HG03135 (cell line): ENCODE results near the gene PBX4.
"Not testable (repeated sequence)": the region's sequence is repeated elsewhere in the genome, so short reads cannot be mapped to it uniquely, and the experiment has no call there.

Source experiments
- ATAC-seq: cut with Tn5 transposase; IDR thresholded peaks from one replicate; pipeline ENCODE4 v1.9.1; 2021; ENCODE audit warnings: mild to moderate bottlenecking, moderate library complexity; ENCODE audit not compliant: unreplicated experiment

Gene PBX4

GRCh38 chr19:19627621-19628500, 9.4 kb upstream of the PBX4 start, which contains the start of gene LPAR2:
TSS of gene LPAR2 (minus strand) at chr19:19628220. CDS start at chr19:19627275, 945 bp downstream.
- peak; percentile 51 for ATAC-seq

- no peak for ATAC-seq
These were observed 8.3 kb upstream of the PBX4 start for GRCh38 chr19:19626516-19627472.

- ATAC-seq = no peak
These were observed 5.6 kb upstream of the PBX4 start for GRCh38 chr19:19624032-19624570.

- ATAC-seq = no peak
These were observed 4.9 kb upstream of the PBX4 start for GRCh38 chr19:19623383-19623782.

- ATAC-seq = no peak
These were observed 1.3 kb upstream of the PBX4 start for GRCh38 chr19:19619849-19620210.

- no peak for ATAC-seq
These were observed 828 bp upstream of the PBX4 start for GRCh38 chr19:19619181-19619848.

GRCh38 chr19:19615086-19615485, 3.4 kb downstream of the PBX4 start:
- no peak for ATAC-seq

GRCh38 chr19:19613506-19613905, 5.0 kb downstream of the PBX4 start:
- no peak for ATAC-seq

- no peak for ATAC-seq
These were observed 7.9 kb downstream of the PBX4 start for GRCh38 chr19:19610376-19611202.

GRCh38 chr19:19606686-19607085, 11.8 kb downstream of the PBX4 start:
- not testable (repeated sequence) for ATAC-seq

- ATAC-seq = no peak
These were observed 12.5 kb downstream of the PBX4 start for GRCh38 chr19:19606021-19606420.

GRCh38 chr19:19602713-19603324, 15.7 kb downstream of the PBX4 start:
- no peak for ATAC-seq

GRCh38 chr19:19602136-19602712, 16.3 kb downstream of the PBX4 start:
- ATAC-seq = no peak

GRCh38 chr19:19600793-19601330, 17.6 kb downstream of the PBX4 start:
- no peak for ATAC-seq

GRCh38 chr19:19598728-19599451, 19.6 kb downstream of the PBX4 start:
- ATAC-seq = not testable (repeated sequence)

GRCh38 chr19:19597809-19598306, 20.6 kb downstream of the PBX4 start:
- ATAC-seq = peak; percentile 61

- no peak for ATAC-seq
These were observed 23.3 kb downstream of the PBX4 start for GRCh38 chr19:19595171-19595701.

GRCh38 chr19:19594381-19594780, 24.1 kb downstream of the PBX4 start:
- no peak for ATAC-seq
